Suprapubic skin (tissue), 3 donors: ENCODE results near the gene CPT1B.

Experiments
- EP300 ChIP-seq: sonication (generic); formaldehyde crosslinking; IDR thresholded peaks from one replicate; pipeline ENCODE4 v1.6.1; 2017; ENCODE audit warnings: antibody characterized with exemption
- TF ChIP-seq, protein P1 (sequence below), 2 donors: fragments of 200-600 bp in 1 of 2; fragments of 450-650 bp in 1 of 2; sonication (generic) in 1 of 2; IDR thresholded peaks; one replicate each; pipeline ENCODE4 v1.5.1; 2016 to 2019; ENCODE audit warnings: antibody characterized with exemption in 2 of 2, mild to moderate bottlenecking in 1 of 2, moderate library complexity in 1 of 2

DNA sequence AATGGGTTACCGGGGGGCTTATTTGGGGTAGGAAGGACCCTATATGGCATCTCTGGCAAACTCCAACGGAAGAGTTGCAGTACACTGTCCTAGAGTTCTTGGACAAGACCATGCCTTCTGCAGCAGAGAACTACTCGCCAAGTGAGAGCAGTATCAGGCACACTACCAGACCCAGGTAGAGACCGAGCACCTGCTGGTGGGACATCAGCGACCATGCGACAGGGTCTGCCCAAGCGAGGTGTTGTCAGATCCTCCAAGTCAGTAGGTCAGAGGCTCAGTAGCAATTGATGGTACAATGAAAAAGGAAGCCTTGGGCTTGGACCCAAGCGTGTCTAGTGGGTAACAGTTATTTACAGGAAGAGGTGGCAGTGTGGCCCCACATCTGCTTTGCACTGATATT is 7.6 kb upstream of the CPT1B start:
- no peak for TF ChIP-seq EP300
- TF ChIP-seq, protein P1, sequence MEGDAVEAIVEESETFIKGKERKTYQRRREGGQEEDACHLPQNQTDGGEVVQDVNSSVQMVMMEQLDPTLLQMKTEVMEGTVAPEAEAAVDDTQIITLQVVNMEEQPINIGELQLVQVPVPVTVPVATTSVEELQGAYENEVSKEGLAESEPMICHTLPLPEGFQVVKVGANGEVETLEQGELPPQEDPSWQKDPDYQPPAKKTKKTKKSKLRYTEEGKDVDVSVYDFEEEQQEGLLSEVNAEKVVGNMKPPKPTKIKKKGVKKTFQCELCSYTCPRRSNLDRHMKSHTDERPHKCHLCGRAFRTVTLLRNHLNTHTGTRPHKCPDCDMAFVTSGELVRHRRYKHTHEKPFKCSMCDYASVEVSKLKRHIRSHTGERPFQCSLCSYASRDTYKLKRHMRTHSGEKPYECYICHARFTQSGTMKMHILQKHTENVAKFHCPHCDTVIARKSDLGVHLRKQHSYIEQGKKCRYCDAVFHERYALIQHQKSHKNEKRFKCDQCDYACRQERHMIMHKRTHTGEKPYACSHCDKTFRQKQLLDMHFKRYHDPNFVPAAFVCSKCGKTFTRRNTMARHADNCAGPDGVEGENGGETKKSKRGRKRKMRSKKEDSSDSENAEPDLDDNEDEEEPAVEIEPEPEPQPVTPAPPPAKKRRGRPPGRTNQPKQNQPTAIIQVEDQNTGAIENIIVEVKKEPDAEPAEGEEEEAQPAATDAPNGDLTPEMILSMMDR (IDR thresholded peaks at IDR 0.05): no peak
